Esophagus squamous epithelium (tissue), 4 donors: Measurements from ENCODE around the gene SHISAL2B.

Source experiments
- CTCF ChIP-seq, 6 experiments: fragments of 450-650 bp in 4 of 6; fragments of 200-600 bp in 2 of 6; sonication (generic) in 2 of 6; IDR thresholded peaks; one replicate each; pipeline ENCODE4 v1.5.1; 2016 to 2019; ENCODE audit warnings: antibody characterized with exemption in 6 of 6, mild to moderate bottlenecking in 4 of 6, moderate library complexity in 4 of 6
- POLR2A ChIP-seq, 4 donors: fragments of 450-650 bp; IDR thresholded peaks; one replicate each; pipeline ENCODE4 v1.6.1; 2017; ENCODE audit warnings: antibody characterized with exemption in 4 of 4, mild to moderate bottlenecking in 4 of 4, moderate library complexity in 3 of 4

GRCh38 chr5:64749385-64749784 lies 59.1 kb downstream of the SHISAL2B start:
- TF ChIP-seq CTCF (IDR thresholded peaks at IDR 0.05) (no peak), POLR2A (IDR thresholded peaks at IDR 0.05) (no peak)
